WTC11 (cell line): ENCODE data around the gene NUP93. TPM values are rescaled to one million over a fixed set of nuclear protein-coding genes. Genes with fewer than 3 reads are reported as not detected.
"Not testable (repeated sequence)": the region's sequence is repeated elsewhere in the genome, so short reads cannot be mapped to it uniquely, and the experiment has no call there.

Experiments
- ATAC-seq: fragments of 200-7000 bp; cut with Tn5 transposase; 2 replicates; pipeline ENCODE4 v1.10.0; 2021; ENCODE audit warnings: mild to moderate bottlenecking, moderate library complexity
- CTCF ChIA-PET: fragments of 300-600 bp; sonication (Branson Sonifier 250); formaldehyde crosslinking; loops from one replicate; lab custom pipeline; 2021; ENCODE audit warnings: antibody characterized with exemption; lab: Charles Lee
- POLR2A ChIA-PET: fragments of 350-600 bp; sonication (Branson Sonifier 250); formaldehyde crosslinking; loops from one replicate; lab custom pipeline; 2021; ENCODE audit warnings: antibody characterized with exemption; lab: Charles Lee
- DNase-seq: peaks from one replicate; pipeline ENCODE4 v3.0.0; 2021; ENCODE audit warnings: low spot score
- H3K27ac Mint-ChIP-seq: 2 replicates; pipeline ENCODE4 v1.8.0; 2021; ENCODE audit warnings: mixed read lengths
- H3K27me3 Mint-ChIP-seq: 2 replicates; pipeline ENCODE4 v1.8.0; 2021; ENCODE audit warnings: low read depth, mild to moderate bottlenecking, moderate library complexity, mixed read lengths
- H3K36me3 Mint-ChIP-seq: 2 replicates; pipeline ENCODE4 v1.8.0; 2021; ENCODE audit warnings: mixed read lengths
- H3K4me1 Mint-ChIP-seq: 2 replicates; pipeline ENCODE4 v1.8.0; 2022; ENCODE audit warnings: mixed read lengths
- H3K4me3 Mint-ChIP-seq: 2 replicates; pipeline ENCODE4 v1.8.0; 2021; ENCODE audit warnings: mild to moderate bottlenecking, moderate library complexity, mixed read lengths
- H3K9me3 Mint-ChIP-seq: 2 replicates; pipeline ENCODE4 v1.8.0; 2021; ENCODE audit warnings: mixed read lengths
- AFF4 ChIP-seq: sonication (generic); formaldehyde crosslinking; IDR thresholded peaks from 2 replicates; pipeline ENCODE4 v1.8.1; 2023; ENCODE audit warnings: mild to moderate bottlenecking, missing genetic modification reagents, borderline replicate concordance
- ERG ChIP-seq: fragments of 250-450 bp; sonication (Bioruptor Pico); IDR thresholded peaks from 2 replicates; pipeline ENCODE4 v1.8.0; 2021; ENCODE audit warnings: mild to moderate bottlenecking
- IRF1 ChIP-seq: sonication (generic); formaldehyde crosslinking; IDR thresholded peaks from 2 replicates; pipeline ENCODE4 v1.8.0; 2023; ENCODE audit warnings: missing genetic modification reagents
- JUN ChIP-seq: sonication (generic); formaldehyde crosslinking; IDR thresholded peaks from 2 replicates; pipeline ENCODE4 v1.8.0; 2023; ENCODE audit warnings: mild to moderate bottlenecking, missing genetic modification reagents
- NR1H2 ChIP-seq: sonication (generic); formaldehyde crosslinking; IDR thresholded peaks from 2 replicates; pipeline ENCODE4 v1.9.0; 2021; ENCODE audit warnings: mild to moderate bottlenecking, moderate library complexity, missing genetic modification reagents
- PRDM15 ChIP-seq: sonication (generic); formaldehyde crosslinking; IDR thresholded peaks from 2 replicates; pipeline ENCODE4 v1.8.0; 2022; ENCODE audit warnings: missing genetic modification reagents
- STAT6 ChIP-seq: sonication (generic); formaldehyde crosslinking; conservative IDR thresholded peaks from 2 replicates; pipeline ENCODE4 v1.8.1; 2023; ENCODE audit warnings: mild to moderate bottlenecking, low read depth, missing genetic modification reagents, moderate library complexity
- ZNF121 ChIP-seq: sonication (generic); formaldehyde crosslinking; IDR thresholded peaks from 2 replicates; pipeline ENCODE4 v1.8.0; 2023; ENCODE audit warnings: missing genetic modification reagents
- ZNF512 ChIP-seq: sonication (generic); formaldehyde crosslinking; IDR thresholded peaks from 2 replicates; pipeline ENCODE4 v1.8.1; 2022; ENCODE audit warnings: missing genetic modification reagents, borderline replicate concordance
- total RNA-seq: library from RNA; stranded (reverse); gene quantifications from 3 replicates; pipeline ENCODE4 v1.2.3, GENCODE V29; 2021

NUP93 gene
- total RNA-seq, 1 experiment from 2014 or later: 185 TPM

GRCh38 chr16:56884929-56885328 is 155.0 kb downstream of the NUP93 start:
- H3K27ac Mint-ChIP-seq, H3K4me3 Mint-ChIP-seq, DNase-seq, H3K4me1 Mint-ChIP-seq, POLR2A ChIA-PET, ATAC-seq, CTCF ChIA-PET, H3K27me3 Mint-ChIP-seq: not testable (repeated sequence)
- peaks cover 12% of the 10 kb centered on the region for H3K36me3 Mint-ChIP-seq
- peaks cover 13% of the 10 kb centered on the region for H3K9me3 Mint-ChIP-seq

- Mint-ChIP-seq H3K36me3 (peaks cover 12% of the 10 kb centered on the region), H3K4me1 (no peaks in the 10 kb centered on the region), H3K9me3 (peaks cover 13% of the 10 kb centered on the region), H3K27me3 (no peaks in the 10 kb centered on the region; the same call in 1 of the 2 replicates)
- POLR2A ChIA-PET: no interaction called here
- no peak for DNase-seq
- CTCF ChIA-PET: no interaction called here
- no peak for ATAC-seq
- no peak for TF ChIP-seq PRDM15
- no peak for TF ChIP-seq NR1H2 (CRISPR knock-in tag)
- TF ChIP-seq, all 79 proteins: peak for 0
- Mint-ChIP-seq H3K27ac (no peak overlapping the region), H3K4me3 (no peak overlapping the region)
Measured at GRCh38 chr16:56885446-56886162, 155.7 kb downstream of the NUP93 start.

- no peak for DNase-seq
- ChIA-PET POLR2A (no interaction called here), CTCF (interaction anchor here (0.7 kb wide), 1 partner anchor 93 kb away, joined by 3 read pairs; no protein-coding TSS in a partner anchor)
- Mint-ChIP-seq H3K27ac (no peak overlapping the region), H3K9me3 (peaks cover 13% of the 10 kb centered on the region)
- TF ChIP-seq ERG (no peak), IRF1 (CRISPR knock-in tag) (no peak), ZNF121 (no peak), ZNF512 (no peak), JUN (CRISPR knock-in tag) (no peak), STAT6 (CRISPR knock-in tag) (no peak), AFF4 (CRISPR knock-in tag) (no peak)
- TF ChIP-seq, all 79 proteins: peak for 0
- Mint-ChIP-seq H3K36me3 (peaks cover 12% of the 10 kb centered on the region), H3K27me3 (no peaks in the 10 kb centered on the region; the same call in 1 of the 2 replicates), H3K4me1 (no peaks in the 10 kb centered on the region), H3K4me3 (no peak overlapping the region)
- ATAC-seq: no peak
Measured at GRCh38 chr16:56886296-56886695, 156.4 kb downstream of the NUP93 start.
